Cardiac atrium fibroblast (primary cell): ENCODE results near the gene SPEF2. TPM values are rescaled to one million over a fixed set of nuclear protein-coding genes. Genes with fewer than 3 reads are reported as not detected.

ENCODE experiments used
- total RNA-seq: library from RNA; depleted of rRNA; stranded (reverse); fragments of >200 nt; gene quantifications from 2 replicates; pipeline ENCODE4 v1.2.3, GENCODE V29; 2015

Gene SPEF2, protein sequence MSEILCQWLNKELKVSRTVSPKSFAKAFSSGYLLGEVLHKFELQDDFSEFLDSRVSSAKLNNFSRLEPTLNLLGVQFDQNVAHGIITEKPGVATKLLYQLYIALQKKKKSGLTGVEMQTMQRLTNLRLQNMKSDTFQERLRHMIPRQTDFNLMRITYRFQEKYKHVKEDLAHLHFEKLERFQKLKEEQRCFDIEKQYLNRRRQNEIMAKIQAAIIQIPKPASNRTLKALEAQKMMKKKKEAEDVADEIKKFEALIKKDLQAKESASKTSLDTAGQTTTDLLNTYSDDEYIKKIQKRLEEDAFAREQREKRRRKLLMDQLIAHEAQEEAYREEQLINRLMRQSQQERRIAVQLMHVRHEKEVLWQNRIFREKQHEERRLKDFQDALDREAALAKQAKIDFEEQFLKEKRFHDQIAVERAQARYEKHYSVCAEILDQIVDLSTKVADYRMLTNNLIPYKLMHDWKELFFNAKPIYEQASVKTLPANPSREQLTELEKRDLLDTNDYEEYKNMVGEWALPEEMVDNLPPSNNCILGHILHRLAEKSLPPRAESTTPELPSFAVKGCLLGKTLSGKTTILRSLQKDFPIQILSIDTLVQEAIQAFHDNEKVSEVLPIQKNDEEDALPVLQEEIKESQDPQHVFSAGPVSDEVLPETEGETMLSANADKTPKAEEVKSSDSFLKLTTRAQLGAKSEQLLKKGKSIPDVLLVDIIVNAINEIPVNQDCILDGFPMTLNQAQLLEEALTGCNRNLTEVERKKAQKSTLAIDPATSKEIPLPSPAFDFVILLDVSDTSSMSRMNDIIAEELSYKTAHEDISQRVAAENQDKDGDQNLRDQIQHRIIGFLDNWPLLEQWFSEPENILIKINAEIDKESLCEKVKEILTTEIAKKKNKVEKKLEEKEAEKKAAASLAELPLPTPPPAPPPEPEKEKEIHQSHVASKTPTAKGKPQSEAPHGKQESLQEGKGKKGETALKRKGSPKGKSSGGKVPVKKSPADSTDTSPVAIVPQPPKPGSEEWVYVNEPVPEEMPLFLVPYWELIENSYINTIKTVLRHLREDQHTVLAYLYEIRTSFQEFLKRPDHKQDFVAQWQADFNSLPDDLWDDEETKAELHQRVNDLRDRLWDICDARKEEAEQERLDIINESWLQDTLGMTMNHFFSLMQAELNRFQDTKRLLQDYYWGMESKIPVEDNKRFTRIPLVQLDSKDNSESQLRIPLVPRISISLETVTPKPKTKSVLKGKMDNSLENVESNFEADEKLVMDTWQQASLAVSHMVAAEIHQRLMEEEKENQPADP (N-terminal part only)
- total RNA-seq: 0.81 and 1.1 TPM in 2 replicates

DNA sequence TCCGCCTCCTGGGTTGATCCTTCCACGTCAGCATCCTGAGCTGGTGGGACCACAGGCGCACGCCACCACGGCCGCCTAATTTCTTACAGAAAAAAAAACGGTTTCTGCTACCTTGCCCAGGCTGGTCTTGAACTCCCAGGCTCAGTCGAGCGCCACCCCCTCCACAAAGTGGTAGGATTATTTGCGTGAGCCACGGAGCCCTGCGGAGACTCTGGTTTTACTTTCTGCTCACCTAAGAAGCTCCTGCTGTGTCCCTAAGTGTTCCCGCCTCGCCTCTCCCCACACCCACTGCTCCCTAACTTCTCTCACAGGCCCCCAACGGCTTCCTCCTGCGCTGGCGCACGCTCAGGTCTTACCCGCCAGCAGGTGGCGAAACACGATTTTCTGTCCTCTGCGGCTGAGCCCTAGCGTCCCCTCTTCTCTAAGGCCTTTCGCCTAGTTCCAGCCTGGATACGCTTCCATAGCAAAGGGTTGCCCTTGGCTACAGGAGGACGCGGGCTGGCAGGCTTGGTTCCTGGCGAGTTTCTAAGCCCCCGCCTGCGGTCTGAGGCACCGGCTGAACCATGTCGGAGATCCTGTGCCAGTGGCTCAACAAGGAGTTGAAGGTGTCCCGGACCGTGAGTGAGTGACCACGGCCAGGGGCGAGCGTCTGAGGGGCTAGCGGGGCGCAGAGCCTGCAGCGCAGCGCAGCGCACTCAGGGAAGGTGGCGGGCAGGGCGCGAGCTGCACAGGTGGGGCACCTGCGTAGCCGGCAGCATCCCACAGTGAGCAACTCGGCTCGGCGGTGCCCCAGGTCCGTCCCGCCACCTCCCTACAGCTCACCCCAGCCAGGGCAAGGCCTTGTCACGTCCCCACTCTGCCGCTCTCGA lies at the start of gene SPEF2:
Gene SPEF2, plus strand, starts transcription at position 429 of the 869 bp plus-strand sequence. Its CDS starts 135 bp downstream, at position 564.

DNA sequence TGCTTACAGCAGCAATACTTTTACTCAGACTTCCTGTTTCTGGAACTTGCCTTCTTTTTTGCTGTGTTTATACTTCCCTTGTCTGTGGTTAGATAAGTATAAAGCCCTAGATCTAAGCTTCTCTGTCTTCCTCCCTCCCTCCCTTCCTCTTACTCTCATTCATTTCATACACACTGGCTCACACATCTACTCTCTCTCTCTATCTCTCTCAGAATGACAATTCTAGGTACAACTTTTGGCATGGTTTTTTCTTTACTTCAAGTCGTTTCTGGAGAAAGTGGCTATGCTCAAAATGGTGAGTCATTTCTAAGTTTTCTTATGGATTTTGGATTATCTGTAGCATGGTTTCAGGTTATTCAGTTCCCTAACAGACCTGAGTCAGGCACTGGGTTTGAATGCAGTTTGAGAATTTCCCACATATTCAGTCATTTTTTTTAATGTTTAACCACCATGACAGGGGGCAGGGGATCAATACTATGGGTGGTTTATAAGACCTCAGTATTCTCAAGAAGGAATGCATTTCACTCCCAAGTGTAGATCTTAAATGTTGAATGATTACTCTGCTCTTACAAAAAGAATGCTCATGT lies 239.2 kb downstream of the SPEF2 start, which contains the start of gene IL7R:
Gene IL7R, plus strand, starts transcription at position 127 of the 587 bp plus-strand sequence. Its CDS starts 87 bp downstream, at position 214.

Other genes starting within 250 kb of the SPEF2 start
- 0.72 and 4.2 TPM in 2 replicates for gene IL7R, start 239.0 kb downstream of the SPEF2 start, total RNA-seq